GM23248 (cell line): ENCODE data around the gene TRPV3. TPM values are rescaled to one million over a fixed set of nuclear protein-coding genes. Genes with fewer than 3 reads are reported as not detected.

Source experiments
- DNase-seq: peaks from one replicate; pipeline ENCODE4 v3.0.0-alpha.2; 2015
- H2AFZ ChIP-seq: fragments of 200-600 bp; sonication (generic); 2 replicates; pipeline ENCODE4 v1.6.1; 2016; ENCODE audit warnings: antibody characterized with exemption
- H3F3A ChIP-seq: fragments of 200-600 bp; sonication (generic); 2 replicates; pipeline ENCODE4 v1.6.1; 2016; ENCODE audit warnings: mild to moderate bottlenecking, antibody characterized with exemption, mixed run types; ENCODE audit not compliant: insufficient read depth
- H3K27ac ChIP-seq: fragments of 200-600 bp; sonication (generic); 2 replicates; pipeline ENCODE4 v1.5.1; 2016; ENCODE audit warnings: mild to moderate bottlenecking
- H3K27me3 ChIP-seq: fragments of 200-600 bp; sonication (generic); replicated peaks from 2 replicates; pipeline ENCODE4 v1.6.1; 2016; ENCODE audit warnings: mild to moderate bottlenecking; ENCODE audit not compliant: insufficient read depth
- H3K36me3 ChIP-seq: fragments of 200-600 bp; sonication (generic); 2 replicates; pipeline ENCODE4 v1.6.1; 2016; ENCODE audit warnings: low read depth, mild to moderate bottlenecking
- H3K4me1 ChIP-seq: fragments of 200-600 bp; sonication (generic); 2 replicates; pipeline ENCODE4 v1.6.1; 2016; ENCODE audit warnings: mild to moderate bottlenecking; ENCODE audit not compliant: insufficient read depth
- H3K4me2 ChIP-seq: fragments of 200-600 bp; sonication (generic); one replicate; pipeline ENCODE4 v1.6.1; 2016; ENCODE audit warnings: mild to moderate bottlenecking; ENCODE audit not compliant: unreplicated experiment
- H3K4me3 ChIP-seq: fragments of 200-600 bp; sonication (generic); 2 replicates; pipeline ENCODE4 v1.5.1; 2016; ENCODE audit warnings: mild to moderate bottlenecking
- H3K79me2 ChIP-seq: fragments of 200-600 bp; sonication (generic); 2 replicates; pipeline ENCODE4 v1.6.1; 2016; ENCODE audit warnings: mild to moderate bottlenecking; ENCODE audit not compliant: insufficient read depth
- H3K9ac ChIP-seq: fragments of 200-600 bp; sonication (generic); 2 replicates; pipeline ENCODE4 v1.6.1; 2016; ENCODE audit warnings: mild to moderate bottlenecking
- H3K9me2 ChIP-seq: fragments of 200-600 bp; sonication (generic); 2 replicates; pipeline ENCODE4 v1.6.1; 2016; ENCODE audit warnings: mixed run types, mild to moderate bottlenecking, moderate library complexity; ENCODE audit not compliant: insufficient read depth
- H3K9me3 ChIP-seq: fragments of 200-600 bp; sonication (generic); one replicate; pipeline ENCODE4 v1.6.1; 2017; ENCODE audit warnings: low read depth
- H4K20me1 ChIP-seq: fragments of 200-600 bp; sonication (generic); 2 replicates; pipeline ENCODE4 v1.6.0; 2016; ENCODE audit not compliant: insufficient read depth
- EZH2 ChIP-seq: fragments of 200-600 bp; sonication (generic); IDR thresholded peaks from 2 replicates; pipeline ENCODE4 v1.6.1; 2018; ENCODE audit warnings: antibody characterized with exemption, mild to moderate bottlenecking; ENCODE audit not compliant: insufficient read depth, poor library complexity, severe bottlenecking
- EZH2phosphoT487 ChIP-seq: fragments of 200-600 bp; sonication (generic); IDR thresholded peaks from 2 replicates; pipeline ENCODE4 v1.6.1; 2018; ENCODE audit warnings: antibody characterized with exemption, moderate library complexity, mild to moderate bottlenecking, low read depth; ENCODE audit not compliant: insufficient read depth
- WGBS, 2 experiments: methylation state at CpG; one replicate each; pipeline ENCODE4 v1.1.6; 2015 to 2017; ENCODE audit warnings: low lambda C conversion rate in 2 of 2, low coverage in 1 of 2; ENCODE audit errors: missing lambda C conversion rate in 2 of 2; 5-methylcytosine and 5-hydroxymethylcytosine counted together
- in situ Hi-C: fragments of 300-500 bp; cut with MboI; formaldehyde crosslinking; loops from 2 replicates; pipeline ENCODE4 v1.15.0; 2020
- polyA plus RNA-seq: library from polyadenylated mRNA; unstranded; fragments of >200 nt; fragmentation: Nextera tagmentation; extraction: Ambion mirVana; gene quantifications from 2 replicates; pipeline ENCODE4 v1.2.1, GENCODE V29; 2016
- total RNA-seq: library from RNA; depleted of rRNA; stranded (reverse); fragments of >200 nt; shearing (Covaris generic); gene quantifications from 2 replicates; pipeline ENCODE4 v1.2.3, GENCODE V29; 2014

Gene TRPV3
- total and polyA plus RNA-seq, 2 experiments from 2014 or later = 0.41 to 1.1 TPM

GRCh38 chr17:3513305-3514035 lies 44.1 kb downstream of the TRPV3 start:
- H3K9me3 ChIP-seq = no peaks in the 10 kb centered on the region
- H3K9me2 ChIP-seq = no peaks in the 10 kb centered on the region
- H3K9ac ChIP-seq = peak overlapping the region; percentile 49; the same call in 1 of the 2 replicates
- no peaks in the 10 kb centered on the region for H3K27me3 ChIP-seq
- no peak for DNase-seq
- H2AFZ ChIP-seq = peak overlapping the region; percentile 63
- H3K4me2 ChIP-seq = peak overlapping the region; percentile 90
- in situ Hi-C loops = no loop called here
- H3K79me2 ChIP-seq = no peaks in the 10 kb centered on the region
- TF ChIP-seq EZH2 (no peak), EZH2phosphoT487 (no peak)
- peaks cover 22% of the 10 kb centered on the region for H3K4me1 ChIP-seq
- 0 out of 2 replicates have a peak overlapping the region, but pooled peaks have one; percentile 45 for H3K4me3 ChIP-seq
- H3K36me3 ChIP-seq = no peaks in the 10 kb centered on the region
- peaks cover 15% of the 10 kb centered on the region for H3F3A ChIP-seq
- peak overlapping the region; percentile 53 for H3K27ac ChIP-seq
- H4K20me1 ChIP-seq = no peaks in the 10 kb centered on the region
- WGBS, 2 experiments = 87% methylated on average over 23 of the region's 23 CpGs

- Histone ChIP-seq H4K20me1 (no peaks in the 10 kb centered on the region), H3K36me3 (no peaks in the 10 kb centered on the region), H3K9ac (peak overlapping the region; percentile 49), H3K9me2 (no peaks in the 10 kb centered on the region), H3K4me2 (peak overlapping the region; percentile 90), H3K79me2 (no peaks in the 10 kb centered on the region), H3K9me3 (no peaks in the 10 kb centered on the region), H3K4me3 (peak overlapping the region; percentile 45; the same call in 1 of the 2 replicates), H2AFZ (peak overlapping the region; percentile 63), H3K27ac (peak overlapping the region; percentile 53), H3F3A (peaks cover 15% of the 10 kb centered on the region), H3K27me3 (no peaks in the 10 kb centered on the region), H3K4me1 (peaks cover 22% of the 10 kb centered on the region)
- peak; percentile 86 for DNase-seq
- in situ Hi-C loops = no loop called here
- no peak for TF ChIP-seq EZH2phosphoT487
- TF ChIP-seq EZH2 = no peak
- 14% methylated on average over 20 of the region's 20 CpGs for WGBS, 2 experiments
Observed at GRCh38 chr17:3512505-3513171, 45.0 kb downstream of the TRPV3 start.

GRCh38 chr17:3511852-3512504 lies 45.6 kb downstream of the TRPV3 start:
- H3K9ac ChIP-seq = peak overlapping the region; percentile 49; the same call in 1 of the 2 replicates

GRCh38 chr17:3510090-3510489 lies 47.5 kb downstream of the TRPV3 start:
- Histone ChIP-seq H3F3A (peaks cover 15% of the 10 kb centered on the region), H3K4me2 (no peak overlapping the region), H4K20me1 (no peaks in the 10 kb centered on the region), H3K27ac (no peak overlapping the region), H3K9me3 (no peaks in the 10 kb centered on the region), H3K36me3 (no peaks in the 10 kb centered on the region), H3K9me2 (no peaks in the 10 kb centered on the region), H3K9ac (no peak overlapping the region), H3K4me3 (no peak overlapping the region), H3K79me2 (no peaks in the 10 kb centered on the region), H3K27me3 (no peaks in the 10 kb centered on the region), H3K4me1 (peaks cover 22% of the 10 kb centered on the region), H2AFZ (no peak overlapping the region)
- 68 to 71% methylated on average over 7 of the region's 7 CpGs for WGBS, 2 experiments
- no peak for DNase-seq
- in situ Hi-C loops = no loop called here
- TF ChIP-seq EZH2phosphoT487 = no peak
- no peak for TF ChIP-seq EZH2

More at GRCh38 chr17:3511852-3512504, 45.6 kb downstream of the TRPV3 start:
- peak overlapping the region; percentile 53 for H3K27ac ChIP-seq
- peak; percentile 52 for DNase-seq
- H3K4me2 ChIP-seq = peak overlapping the region; percentile 90
- in situ Hi-C loops = no loop called here
- H3K4me1 ChIP-seq = peaks cover 22% of the 10 kb centered on the region
- H2AFZ ChIP-seq = peak overlapping the region; percentile 63
- H4K20me1 ChIP-seq = no peaks in the 10 kb centered on the region
- H3K79me2 ChIP-seq = no peaks in the 10 kb centered on the region
- H3K9me3 ChIP-seq = no peaks in the 10 kb centered on the region
- WGBS, 2 experiments = 21 to 27% methylated on average over 7 to 8 of the region's 8 CpGs
- no peak overlapping the region for H3K4me3 ChIP-seq
- H3K36me3 ChIP-seq = no peaks in the 10 kb centered on the region
- no peaks in the 10 kb centered on the region for H3K9me2 ChIP-seq
- no peaks in the 10 kb centered on the region for H3K27me3 ChIP-seq
- peaks cover 15% of the 10 kb centered on the region for H3F3A ChIP-seq
- TF ChIP-seq EZH2 (no peak), EZH2phosphoT487 (no peak)
